Neuronal stem cell (in vitro differentiated cells): Measurements from ENCODE around the gene NUP58.

Experiments
- DNase-seq: peaks from one replicate; pipeline ENCODE4 v3.0.0-alpha.2; 2013; ENCODE audit warnings: low spot score
- H2AFZ ChIP-seq: one replicate; pipeline ENCODE4 v1.6.1; 2013; ENCODE audit warnings: mild to moderate bottlenecking, low read length, inconsistent platforms
- H2AK5ac ChIP-seq: 2 replicates; pipeline ENCODE4 v1.6.1; 2013; ENCODE audit warnings: low read depth, mild to moderate bottlenecking, inconsistent platforms, low read length, moderate library complexity, mixed read lengths
- H2BK120ac ChIP-seq: 2 replicates; pipeline ENCODE4 v1.6.1; 2013; ENCODE audit warnings: low read depth, mild to moderate bottlenecking, inconsistent platforms, low read length, moderate library complexity, mixed read lengths
- H2BK12ac ChIP-seq: one replicate; pipeline ENCODE4 v1.6.1; 2013; ENCODE audit warnings: low read length, inconsistent platforms
- H2BK15ac ChIP-seq: 2 replicates; pipeline ENCODE4 v1.6.1; 2013; ENCODE audit warnings: mild to moderate bottlenecking, low read length, inconsistent platforms, mixed read lengths
- H2BK5ac ChIP-seq: one replicate; pipeline ENCODE4 v1.6.1; 2013; ENCODE audit warnings: inconsistent platforms, mild to moderate bottlenecking, low read length, moderate library complexity
- H3K14ac ChIP-seq: one replicate; pipeline ENCODE4 v1.6.1; 2013; ENCODE audit warnings: low read length, inconsistent platforms
- H3K18ac ChIP-seq: 2 replicates; pipeline ENCODE4 v1.6.1; 2013; ENCODE audit warnings: low read length, inconsistent platforms
- H3K23ac ChIP-seq: 2 replicates; pipeline ENCODE4 v1.6.1; 2013; ENCODE audit warnings: low read depth, mild to moderate bottlenecking, mixed read lengths, low read length, inconsistent platforms; ENCODE audit not compliant: poor library complexity
- H3K27ac ChIP-seq: replicated peaks from 3 replicates; pipeline ENCODE4 v1.5.1; 2013; ENCODE audit warnings: low read length, inconsistent platforms
- H3K27me3 ChIP-seq, 3 experiments: 2 replicates each; pipeline ENCODE4 v1.6.1; 2013; ENCODE audit warnings: low read length in 3 of 3, mild to moderate bottlenecking in 2 of 3, inconsistent platforms in 1 of 3, low read depth in 1 of 3, mixed read lengths in 1 of 3, moderate library complexity in 1 of 3; ENCODE audit not compliant: control insufficient read depth in 3 of 3, insufficient read depth in 3 of 3
- H3K36me3 ChIP-seq, 2 donors: replicated peaks in 1 of 2; 2 replicates each; pipeline ENCODE4 v1.6.1; 2013; ENCODE audit warnings: low read length in 2 of 2; ENCODE audit not compliant: control insufficient read depth in 2 of 2, insufficient read depth in 2 of 2
- H3K4ac ChIP-seq: 2 replicates; pipeline ENCODE4 v1.6.1; 2013; ENCODE audit warnings: inconsistent platforms, mild to moderate bottlenecking, low read length, moderate library complexity
- H3K4me1 ChIP-seq, 2 donors: 1 replicate in 1 of 2; 2 replicates in 1 of 2; pipeline ENCODE4 v1.6.1; 2013; ENCODE audit warnings: low read length in 2 of 2, low read depth in 1 of 2; ENCODE audit not compliant: control insufficient read depth in 2 of 2, insufficient read depth in 1 of 2
- H3K4me2 ChIP-seq: one replicate; pipeline ENCODE4 v1.6.1; 2013; ENCODE audit warnings: mild to moderate bottlenecking, low read length, inconsistent platforms; ENCODE audit not compliant: insufficient read depth, poor library complexity, severe bottlenecking
- H3K4me3 ChIP-seq, 2 donors: 2 replicates each; pipeline ENCODE4 v1.5.1; 2013; ENCODE audit warnings: low read length in 2 of 2, mild to moderate bottlenecking in 2 of 2, inconsistent platforms in 1 of 2, moderate library complexity in 1 of 2
- H3K79me1 ChIP-seq: one replicate; pipeline ENCODE4 v1.6.1; 2013; ENCODE audit warnings: low read depth, mild to moderate bottlenecking, inconsistent platforms, low read length, moderate library complexity
- H3K9ac ChIP-seq: one replicate; pipeline ENCODE4 v1.6.1; 2013; ENCODE audit warnings: mild to moderate bottlenecking, low read depth, low read length, inconsistent platforms; ENCODE audit not compliant: poor library complexity
- H3K9me3 ChIP-seq, 2 donors: replicated peaks in 1 of 2; 2 replicates each; pipeline versions ENCODE3 to v1.6.1; 2013; ENCODE audit warnings: low read length in 2 of 2, mild to moderate bottlenecking in 2 of 2, inconsistent platforms in 1 of 2, low read depth in 1 of 2, mixed read lengths in 1 of 2, moderate library complexity in 1 of 2; ENCODE audit not compliant: control insufficient read depth in 2 of 2, insufficient read depth in 1 of 2
- H4K8ac ChIP-seq: one replicate; pipeline ENCODE4 v1.6.1; 2013; ENCODE audit warnings: low read depth, mild to moderate bottlenecking, inconsistent platforms, low read length, moderate library complexity
- H4K91ac ChIP-seq: one replicate; pipeline ENCODE4 v1.6.1; 2013; ENCODE audit warnings: low read length, low read depth, mild to moderate bottlenecking, inconsistent platforms; ENCODE audit not compliant: poor library complexity
- WGBS, 2 donors: extraction: QIAGEN DNeasy Blood & Tissue Kit; methylation state at CpG; one replicate each; pipeline ENCODE4 v1.1.7; 2013; ENCODE audit warnings: missing lambda C conversion rate in 2 of 2, mixed read lengths in 1 of 2; ENCODE audit not compliant: insufficient read length in 2 of 2, insufficient replicate concordance in 1 of 2; ENCODE audit errors: extremely low coverage in 2 of 2; 5-methylcytosine and 5-hydroxymethylcytosine counted together

Gene NUP58

DNA sequence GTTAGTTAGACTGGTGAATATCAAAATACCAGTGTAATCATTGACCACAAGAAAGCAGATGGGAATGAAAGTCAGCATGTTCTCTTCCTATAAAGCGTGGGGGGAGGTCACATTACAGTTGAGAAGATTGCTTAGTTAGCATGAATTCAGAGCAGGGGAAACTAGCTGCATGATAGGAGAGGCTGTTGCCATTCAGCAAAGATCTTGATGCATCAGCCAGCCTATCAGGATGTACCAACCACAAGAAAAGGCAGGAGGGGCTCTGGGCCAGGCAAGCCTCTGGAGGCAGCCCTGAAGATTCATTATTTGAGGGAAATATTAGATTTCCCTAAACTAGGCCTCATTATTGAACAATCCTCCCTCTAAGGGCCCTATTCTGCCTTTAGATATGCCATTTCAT, 9.1 kb upstream of the NUP58 start:
- no peak for DNase-seq
- Histone ChIP-seq H2AK5ac (no peak overlapping the region), H3K4me1 (peaks cover 0 to 1% of the 10 kb centered on the region in 2 donors), H3K4ac (no peak overlapping the region), H2BK12ac (no peak overlapping the region), H3K9ac (peak overlapping the region; percentile 21), H3K4me2 (no peak overlapping the region), H3K4me3 (no peak overlapping the region), H3K79me1 (no peaks in the 10 kb centered on the region), H3K27me3 (peaks cover 0 to 6% (median 2%) of the 10 kb centered on the region in 3 experiments), H3K23ac (no peak overlapping the region), H3K9me3 (no peaks in the 10 kb centered on the region), H3K14ac (no peak overlapping the region), H2AFZ (peak overlapping the region; percentile 67), H3K36me3 (no peaks in the 10 kb centered on the region), H2BK15ac (no peak overlapping the region), H2BK5ac (no peak overlapping the region), H2BK120ac (no peak overlapping the region), H4K8ac (no peak overlapping the region), H3K18ac (no peak overlapping the region), H3K27ac (no peak overlapping the region), H4K91ac (no peak overlapping the region)
- no CpG with 5 or more reads among the region's 1 CpG for WGBS, 2 donors

- H2BK120ac ChIP-seq: no peak overlapping the region
- no peak overlapping the region for H2AK5ac ChIP-seq
- no peak overlapping the region for H3K27ac ChIP-seq
- H4K8ac ChIP-seq: no peak overlapping the region
- no peak overlapping the region for H2BK15ac ChIP-seq
- no peaks in the 10 kb centered on the region for H3K9me3 ChIP-seq
- no CpG with 5 or more reads among the region's 3 CpGs for WGBS, 2 donors
- H3K23ac ChIP-seq: no peak overlapping the region
- no peaks in the 10 kb centered on the region for H3K79me1 ChIP-seq
- no peak overlapping the region for H3K14ac ChIP-seq
- no peak overlapping the region for H3K9ac ChIP-seq
- H3K36me3 ChIP-seq: no peaks in the 10 kb centered on the region
- peaks cover 0 to 1% of the 10 kb centered on the region in 2 donors for H3K4me1 ChIP-seq
- H3K18ac ChIP-seq: no peak overlapping the region
- no peak overlapping the region for H2BK5ac ChIP-seq
- H4K91ac ChIP-seq: no peak overlapping the region
- no peak overlapping the region for H3K4me2 ChIP-seq
- DNase-seq: no peak
- no peak overlapping the region for H2BK12ac ChIP-seq
- no peak overlapping the region for H3K4ac ChIP-seq
- H2AFZ ChIP-seq: no peak overlapping the region
- H3K27me3 ChIP-seq: peaks cover 0 to 6% (median 2%) of the 10 kb centered on the region in 3 experiments
- H3K4me3 ChIP-seq: no peak overlapping the region
Measured at GRCh38 chr13:25295228-25295627, 6.2 kb upstream of the NUP58 start.

DNA sequence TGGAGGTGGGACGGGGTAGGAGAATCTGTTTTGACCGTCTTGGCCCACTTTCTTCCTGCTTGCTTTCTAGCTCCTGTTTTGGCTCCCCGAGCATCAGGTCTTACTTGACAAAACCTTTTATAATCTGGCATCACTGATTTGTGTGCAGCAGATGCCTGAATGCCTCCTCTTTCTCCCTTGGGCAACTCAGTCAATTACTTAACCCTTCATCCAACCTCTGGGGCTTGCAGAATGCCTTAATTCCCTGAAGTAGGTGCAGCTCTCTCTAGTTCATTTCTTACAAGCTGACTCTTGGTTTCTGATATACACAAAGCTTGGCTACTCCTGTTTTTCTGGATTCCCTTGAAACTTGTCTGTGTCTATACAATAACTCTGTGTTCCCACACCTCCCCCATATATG, 5.7 kb upstream of the NUP58 start:
- Histone ChIP-seq H2BK120ac (no peak overlapping the region), H3K9me3 (peaks cover 0 to 1% of the 10 kb centered on the region in 2 donors), H3K9ac (no peak overlapping the region), H3K4me3 (no peak overlapping the region), H2AK5ac (no peak overlapping the region), H3K23ac (no peak overlapping the region), H3K27me3 (peaks cover 0 to 6% (median 2%) of the 10 kb centered on the region in 3 experiments), H3K18ac (no peak overlapping the region), H3K27ac (no peak overlapping the region), H3K4ac (no peak overlapping the region), H3K36me3 (no peaks in the 10 kb centered on the region), H3K4me1 (peaks cover 0 to 1% of the 10 kb centered on the region in 2 donors), H3K14ac (no peak overlapping the region), H2BK5ac (no peak overlapping the region), H4K8ac (no peak overlapping the region), H3K79me1 (no peaks in the 10 kb centered on the region), H2BK12ac (no peak overlapping the region), H2BK15ac (no peak overlapping the region), H3K4me2 (no peak overlapping the region), H2AFZ (no peak overlapping the region), H4K91ac (no peak overlapping the region)
- no peak for DNase-seq
- WGBS, 2 donors: no CpG with 5 or more reads among the region's 3 CpGs

DNA sequence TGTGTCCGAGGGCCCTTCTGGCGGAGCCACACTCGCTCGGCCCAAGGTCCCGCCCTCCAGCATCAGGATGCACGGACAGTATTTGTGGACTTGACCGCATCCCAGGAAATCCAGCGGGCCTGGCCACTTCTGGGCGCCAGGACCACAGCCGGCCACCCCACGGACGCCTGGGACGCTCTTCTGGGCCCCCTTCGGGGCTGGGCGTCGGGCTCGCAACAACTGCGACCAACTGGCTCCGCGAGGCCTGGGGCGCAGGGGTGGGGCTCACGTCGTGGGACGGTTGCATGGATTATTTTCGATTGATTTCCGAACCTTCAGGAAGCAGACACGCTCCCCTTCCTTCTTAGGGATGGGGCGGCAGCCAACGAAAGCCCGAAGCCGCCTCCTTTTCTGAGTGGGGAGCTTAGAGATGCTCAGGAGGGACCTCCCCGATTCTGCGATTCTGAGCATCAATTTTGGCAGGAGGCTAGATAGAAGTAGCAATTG, 521 bp upstream of the NUP58 start:
- Histone ChIP-seq H3K4me3 (peak overlapping the region in 1 of 2 donors; percentile 71), H3K4ac (no peak overlapping the region), H3K79me1 (peaks cover 8% of the 10 kb centered on the region), H3K4me2 (peak overlapping the region; percentile 31), H2BK12ac (no peak overlapping the region), H2AK5ac (peak overlapping the region; percentile 53), H4K8ac (peak overlapping the region; percentile 83), H2BK5ac (no peak overlapping the region), H3K9me3 (peaks cover 0 to 2% of the 10 kb centered on the region in 2 donors), H3K9ac (no peak overlapping the region), H3K23ac (no peak overlapping the region), H3K18ac (peak overlapping the region; percentile 58), H3K4me1 (peaks cover 0 to 8% of the 10 kb centered on the region in 2 donors), H3K27me3 (peaks cover 0 to 3% (median 0%) of the 10 kb centered on the region in 3 experiments), H3K36me3 (peaks cover 5 to 30% of the 10 kb centered on the region in 2 donors), H3K27ac (peak overlapping the region; percentile 36), H2BK120ac (peak overlapping the region; percentile 37), H4K91ac (no peak overlapping the region), H3K14ac (no peak overlapping the region), H2BK15ac (no peak overlapping the region), H2AFZ (peak overlapping the region; percentile 91)
- no CpG with 5 or more reads among the region's 33 CpGs for WGBS, 2 donors
- DNase-seq: no peak
